Small intestine (tissue), 16 donors: ENCODE data around the gene FUT4. TPM values are rescaled to one million over a fixed set of nuclear protein-coding genes. Genes with fewer than 3 reads are reported as not detected.
"Not testable (repeated sequence)": the region's sequence is repeated elsewhere in the genome, so short reads cannot be mapped to it uniquely, and the experiment has no call there.

Experiments
- DNase-seq, 2 donors: peaks; one replicate each; pipeline versions ENCODE4 v3.0.0 to v3.0.0-alpha.2; 2013
- FAIRE-seq: peaks from 2 replicates; lab custom pipeline; 2012; peaks lifted over from hg19 to GRCh38; lab: Jason Lieb, UNC
- H3K27ac ChIP-seq, 3 donors: one replicate each; pipeline ENCODE4 v1.5.1; 2013; ENCODE audit warnings: low read length in 2 of 3, mild to moderate bottlenecking in 2 of 3, control low read depth in 1 of 3, inconsistent platforms in 1 of 3, low read depth in 1 of 3, moderate library complexity in 1 of 3
- H3K27me3 ChIP-seq, 3 donors: one replicate each; pipeline ENCODE4 v1.6.1; 2013; ENCODE audit warnings: low read length in 3 of 3, inconsistent platforms in 1 of 3; ENCODE audit not compliant: control insufficient read depth in 3 of 3, insufficient read depth in 3 of 3
- H3K36me3 ChIP-seq, 3 donors: one replicate each; pipeline ENCODE4 v1.6.1; 2013; ENCODE audit warnings: low read length in 3 of 3, inconsistent platforms in 1 of 3, low read depth in 1 of 3, mild to moderate bottlenecking in 1 of 3, moderate library complexity in 1 of 3; ENCODE audit not compliant: control insufficient read depth in 3 of 3, insufficient read depth in 2 of 3
- H3K4me1 ChIP-seq, 3 donors: one replicate each; pipeline ENCODE4 v1.6.1; 2013; ENCODE audit warnings: low read length in 2 of 3, inconsistent platforms in 1 of 3, low read depth in 1 of 3, mild to moderate bottlenecking in 1 of 3, moderate library complexity in 1 of 3; ENCODE audit not compliant: control insufficient read depth in 3 of 3, insufficient read depth in 2 of 3
- H3K4me3 ChIP-seq, 3 donors: one replicate each; pipeline ENCODE4 v1.5.1; 2013; ENCODE audit warnings: low read length in 3 of 3, control low read depth in 1 of 3, inconsistent platforms in 1 of 3, low read depth in 1 of 3, mild to moderate bottlenecking in 1 of 3, moderate library complexity in 1 of 3
- H3K9me3 ChIP-seq, 2 donors: one replicate each; pipeline ENCODE4 v1.6.1; 2013; ENCODE audit warnings: low read depth in 1 of 2, low read length in 1 of 2; ENCODE audit not compliant: control insufficient read depth in 2 of 2, insufficient read depth in 1 of 2
- WGBS, 3 donors: extraction: QIAGEN DNeasy Blood & Tissue Kit; methylation state at CpG; one replicate each; pipeline ENCODE4 v1.1.7; 2013; 5-methylcytosine and 5-hydroxymethylcytosine counted together
- long read RNA-seq, 10 donors: transcript quantifications; one replicate each; lab custom pipeline, GENCODE V29; 2026
- polyA plus RNA-seq, 4 donors: library from polyadenylated mRNA; stranded (reverse) in 3 of 4; unstranded in 1 of 4; fragments of 200-250 nt in 3 of 4; fragments of 120-200 nt in 1 of 4; gene quantifications; one replicate each; pipeline versions ENCODE4 v1.2.1 to v1.2.3, GENCODE V29; 2013
- donor health status: healthy with polysubstance abuse.
- donor health status: control.
- donor health status: control.
- donor health status: Bipolar disorder and iron deficiency.
- donor health status: healthy.

FUT4 gene, protein sequence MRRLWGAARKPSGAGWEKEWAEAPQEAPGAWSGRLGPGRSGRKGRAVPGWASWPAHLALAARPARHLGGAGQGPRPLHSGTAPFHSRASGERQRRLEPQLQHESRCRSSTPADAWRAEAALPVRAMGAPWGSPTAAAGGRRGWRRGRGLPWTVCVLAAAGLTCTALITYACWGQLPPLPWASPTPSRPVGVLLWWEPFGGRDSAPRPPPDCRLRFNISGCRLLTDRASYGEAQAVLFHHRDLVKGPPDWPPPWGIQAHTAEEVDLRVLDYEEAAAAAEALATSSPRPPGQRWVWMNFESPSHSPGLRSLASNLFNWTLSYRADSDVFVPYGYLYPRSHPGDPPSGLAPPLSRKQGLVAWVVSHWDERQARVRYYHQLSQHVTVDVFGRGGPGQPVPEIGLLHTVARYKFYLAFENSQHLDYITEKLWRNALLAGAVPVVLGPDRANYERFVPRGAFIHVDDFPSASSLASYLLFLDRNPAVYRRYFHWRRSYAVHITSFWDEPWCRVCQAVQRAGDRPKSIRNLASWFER
- 10 to 100 TPM in 2 of 4 donors, 1 to 10 TPM in 2; 6.0 to 22.4 (median 12.3) TPM for polyA plus RNA-seq
- long read RNA-seq, donor 1, full-length matches to known transcripts, result 56 of 56 reads
- long read RNA-seq, donor 1, partial matches to known transcripts, result 0 of 56 reads
- long read RNA-seq, donor 1, other reads (novel, unspliced or antisense), result 0 of 56 reads
- long read RNA-seq, donor 2, full-length matches to known transcripts, result 12 of 12 reads
- long read RNA-seq, donor 2, partial matches to known transcripts, result 0 of 12 reads
- long read RNA-seq, donor 2, other reads (novel, unspliced or antisense), result 0 of 12 reads
- long read RNA-seq, donor 3, full-length matches to known transcripts, result 28 of 28 reads
- long read RNA-seq, donor 3, partial matches to known transcripts, result 0 of 28 reads
- long read RNA-seq, donor 3, other reads (novel, unspliced or antisense), result 0 of 28 reads
- long read RNA-seq, donor 4, full-length matches to known transcripts, result 1 of 1 reads
- long read RNA-seq, donor 4, partial matches to known transcripts, result 0 of 1 reads
- long read RNA-seq, donor 4, other reads (novel, unspliced or antisense), result 0 of 1 reads
- long read RNA-seq, donor 5, full-length matches to known transcripts, result 18 of 18 reads
- long read RNA-seq, donor 5, partial matches to known transcripts, result 0 of 18 reads
- long read RNA-seq, donor 5, other reads (novel, unspliced or antisense), result 0 of 18 reads
- long read RNA-seq, donor 6, full-length matches to known transcripts, result 20 of 20 reads
- long read RNA-seq, donor 6, partial matches to known transcripts, result 0 of 20 reads
- long read RNA-seq, donor 6, other reads (novel, unspliced or antisense), result 0 of 20 reads
- long read RNA-seq, donor 7, result 0 reads
- long read RNA-seq, donor 8, full-length matches to known transcripts, result 2 of 2 reads
- long read RNA-seq, donor 8, partial matches to known transcripts, result 0 of 2 reads
- long read RNA-seq, donor 8, other reads (novel, unspliced or antisense), result 0 of 2 reads
- long read RNA-seq, donor 9, full-length matches to known transcripts, result 5 of 5 reads
- long read RNA-seq, donor 9, partial matches to known transcripts, result 0 of 5 reads
- long read RNA-seq, donor 9, other reads (novel, unspliced or antisense), result 0 of 5 reads
- long read RNA-seq, donor 10, full-length matches to known transcripts, result 16 of 16 reads
- long read RNA-seq, donor 10, partial matches to known transcripts, result 0 of 16 reads
- long read RNA-seq, donor 10, other reads (novel, unspliced or antisense), result 0 of 16 reads

DNA sequence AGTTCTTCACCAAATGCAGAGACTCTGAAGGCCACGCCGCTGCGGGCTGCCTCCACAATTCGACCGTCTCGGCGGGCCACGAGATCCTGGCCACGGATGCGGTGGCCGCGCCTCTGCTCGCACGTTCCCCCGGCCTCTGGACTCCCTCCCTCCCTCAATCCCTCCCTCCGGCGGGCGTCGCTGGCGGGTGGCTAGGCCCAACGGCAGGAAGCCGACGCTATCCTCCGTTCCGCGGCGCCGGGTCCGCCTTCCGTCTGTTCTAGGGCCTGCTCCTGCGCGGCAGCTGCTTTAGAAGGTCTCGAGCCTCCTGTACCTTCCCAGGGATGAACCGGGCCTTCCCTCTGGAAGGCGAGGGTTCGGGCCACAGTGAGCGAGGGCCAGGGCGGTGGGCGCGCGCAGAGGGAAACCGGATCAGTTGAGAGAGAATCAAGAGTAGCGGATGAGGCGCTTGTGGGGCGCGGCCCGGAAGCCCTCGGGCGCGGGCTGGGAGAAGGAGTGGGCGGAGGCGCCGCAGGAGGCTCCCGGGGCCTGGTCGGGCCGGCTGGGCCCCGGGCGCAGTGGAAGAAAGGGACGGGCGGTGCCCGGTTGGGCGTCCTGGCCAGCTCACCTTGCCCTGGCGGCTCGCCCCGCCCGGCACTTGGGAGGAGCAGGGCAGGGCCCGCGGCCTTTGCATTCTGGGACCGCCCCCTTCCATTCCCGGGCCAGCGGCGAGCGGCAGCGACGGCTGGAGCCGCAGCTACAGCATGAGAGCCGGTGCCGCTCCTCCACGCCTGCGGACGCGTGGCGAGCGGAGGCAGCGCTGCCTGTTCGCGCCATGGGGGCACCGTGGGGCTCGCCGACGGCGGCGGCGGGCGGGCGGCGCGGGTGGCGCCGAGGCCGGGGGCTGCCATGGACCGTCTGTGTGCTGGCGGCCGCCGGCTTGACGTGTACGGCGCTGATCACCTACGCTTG, at the start of gene FUT4:
FUT4 (plus strand) TSS at position 227 of the 951 bp plus-strand sequence; CDS start at position 440, 213 bp downstream.
- H3K4me3 ChIP-seq, result peak within 1 kb of the TSS; percentile 66 to 92 (median 79)
- H3K4me1 ChIP-seq, result peaks cover 2 to 24% (median 3%) of the 10 kb centered on the region in 3 donors
- 0 to 1% (median 0%) methylated on average over 79 to 109 of the region's 109 CpGs for WGBS, 3 donors
- H3K27me3 ChIP-seq, result no peaks in the 10 kb centered on the region
- FAIRE-seq (no peak), DNase-seq (peak; percentile 96 to 97)
- peak within 1 kb of the TSS; percentile 92 to 98 (median 98) for H3K27ac ChIP-seq
- H3K9me3 ChIP-seq, result no peaks in the 10 kb centered on the region
- H3K36me3 ChIP-seq, result peaks cover 0 to 8% (median 0%) of the 10 kb centered on the region in 3 donors

DNA sequence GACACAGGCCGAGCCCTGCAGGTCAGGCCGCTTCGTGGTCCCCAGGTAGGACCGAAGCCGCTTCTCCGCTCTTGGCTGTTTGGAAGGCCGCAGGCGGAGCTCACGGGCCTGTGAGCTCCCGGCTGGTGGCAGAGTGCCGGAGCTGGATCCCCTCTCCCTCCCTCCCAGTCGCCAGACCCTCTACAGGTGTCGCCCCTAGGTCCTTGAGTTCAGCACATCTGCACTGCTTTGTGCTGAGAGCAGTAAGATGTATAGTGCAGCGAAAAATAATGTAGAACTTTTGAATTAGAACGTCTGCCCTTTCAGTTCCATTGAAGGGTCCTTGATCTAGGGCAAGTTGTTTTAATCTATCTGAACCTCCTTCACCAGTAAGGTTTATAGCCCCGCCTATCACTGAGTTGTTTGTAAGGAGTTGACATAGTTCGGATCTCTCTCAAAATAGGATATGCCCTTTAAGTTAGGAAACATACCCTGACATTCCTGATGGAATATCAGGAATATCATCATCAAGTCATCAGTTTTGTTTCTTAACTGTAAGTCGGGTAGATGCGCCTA, 49.5 kb upstream of the FUT4 start:
- Histone ChIP-seq H3K4me3 (peak overlapping the region; percentile 65 to 97 (median 77)), H3K9me3 (no peaks in the 10 kb centered on the region), H3K27me3 (no peaks in the 10 kb centered on the region), H3K4me1 (peaks cover 0 to 6% (median 0%) of the 10 kb centered on the region in 3 donors), H3K27ac (peak overlapping the region; percentile 71 to 90 (median 76)), H3K36me3 (peaks cover 3 to 7% (median 4%) of the 10 kb centered on the region in 3 donors)
- FAIRE-seq (no peak), DNase-seq (peak in 1 of 2 donors; percentile 9)
- WGBS, 3 donors, result 3 to 4% (median 3%) methylated on average over 19 of the region's 19 CpGs

DNA sequence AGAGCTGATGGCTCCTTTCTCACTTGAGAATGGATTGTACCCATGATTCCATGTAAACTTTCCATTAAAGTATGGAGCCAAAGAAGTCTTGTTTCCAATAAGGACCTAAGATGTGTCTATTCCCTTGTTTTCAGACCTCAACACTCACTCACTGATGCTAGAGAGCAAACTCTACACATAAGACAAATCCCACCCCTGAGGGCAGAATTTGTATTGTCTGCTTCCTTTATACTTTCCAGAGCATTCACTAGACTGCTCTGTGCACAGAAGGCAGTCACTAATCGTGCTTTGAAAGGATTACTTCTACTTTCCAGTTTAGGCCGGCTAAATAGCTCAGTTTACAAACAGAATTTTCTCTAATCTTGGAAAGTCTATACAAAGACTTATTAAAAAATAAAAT, 43.5 kb upstream of the FUT4 start:
- Histone ChIP-seq H3K9me3 (no peaks in the 10 kb centered on the region), H3K27ac (no peak overlapping the region), H3K4me1 (no peaks in the 10 kb centered on the region), H3K36me3 (peaks cover 3 to 15% (median 7%) of the 10 kb centered on the region in 3 donors), H3K27me3 (no peaks in the 10 kb centered on the region), H3K4me3 (no peak overlapping the region)
- FAIRE-seq (no peak), DNase-seq (no peak)
- 89 to 97% (median 94%) methylated on average over 2 of the region's 2 CpGs for WGBS, 3 donors

DNA sequence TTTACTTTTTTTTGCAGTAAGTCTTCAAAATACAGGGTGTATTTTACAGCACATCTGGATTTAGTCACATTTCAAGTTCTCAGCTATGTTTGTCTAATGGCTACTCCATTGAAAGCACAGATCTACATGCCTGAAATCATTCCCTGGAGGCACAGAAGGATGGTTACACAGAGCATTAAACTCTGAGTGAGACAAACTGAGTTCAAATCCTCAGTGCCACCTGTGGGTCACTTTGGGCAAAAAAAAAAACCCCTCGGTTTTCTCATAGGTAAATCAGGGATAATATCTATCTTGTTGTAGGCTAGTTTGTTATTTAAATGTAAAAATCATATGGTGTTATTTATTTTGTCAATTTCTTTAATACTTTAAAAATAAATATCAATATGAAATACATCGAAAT, 42.2 kb upstream of the FUT4 start:
- 65 to 79% (median 77%) methylated on average over 2 of the region's 2 CpGs for WGBS, 3 donors

DNA sequence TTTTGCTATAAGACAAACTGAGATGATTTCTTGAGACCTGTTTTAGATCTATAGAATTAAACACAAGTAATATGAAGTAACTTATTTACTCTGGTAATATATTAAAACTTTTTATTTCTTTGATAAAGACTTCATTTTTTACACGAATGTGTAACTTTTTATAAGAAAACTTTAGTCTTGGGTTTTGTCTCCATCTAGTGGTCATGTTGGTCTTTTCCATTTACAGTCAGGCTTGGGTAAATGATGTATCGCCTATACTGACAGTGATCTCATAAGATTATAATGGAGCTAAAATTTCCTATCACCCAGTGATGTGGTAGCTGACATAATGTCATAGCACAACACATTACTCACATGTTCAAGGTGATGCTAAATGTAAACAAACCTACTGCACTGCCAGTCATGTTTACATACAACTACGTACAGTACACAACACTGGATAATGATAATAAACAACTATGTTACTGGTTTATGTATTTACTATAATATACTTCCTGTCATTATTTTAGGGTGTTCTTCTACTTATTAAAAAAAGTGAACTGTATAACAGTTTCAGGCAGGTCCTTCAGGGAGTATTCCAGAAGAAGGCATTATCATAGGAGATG, 38.9 kb upstream of the FUT4 start:
- H3K36me3 ChIP-seq, result peaks cover 0 to 9% (median 2%) of the 10 kb centered on the region in 3 donors
- no peaks in the 10 kb centered on the region for H3K4me1 ChIP-seq
- H3K9me3 ChIP-seq, result no peaks in the 10 kb centered on the region
- no peaks in the 10 kb centered on the region for H3K27me3 ChIP-seq
- H3K27ac ChIP-seq, result no peak overlapping the region
- DNase-seq (peak; percentile 51 to 64), FAIRE-seq (peak; percentile 81)
- 7 to 22% (median 18%) methylated on average over 3 of the region's 3 CpGs for WGBS, 3 donors
- no peak overlapping the region for H3K4me3 ChIP-seq

More for the DNA sequence above, 42.2 kb upstream of the FUT4 start:
- Histone ChIP-seq H3K4me1 (no peaks in the 10 kb centered on the region), H3K9me3 (no peaks in the 10 kb centered on the region), H3K27me3 (no peaks in the 10 kb centered on the region), H3K27ac (no peak overlapping the region), H3K4me3 (no peak overlapping the region), H3K36me3 (peaks cover 3 to 15% (median 7%) of the 10 kb centered on the region in 3 donors)
- FAIRE-seq (no peak), DNase-seq (no peak)

DNA sequence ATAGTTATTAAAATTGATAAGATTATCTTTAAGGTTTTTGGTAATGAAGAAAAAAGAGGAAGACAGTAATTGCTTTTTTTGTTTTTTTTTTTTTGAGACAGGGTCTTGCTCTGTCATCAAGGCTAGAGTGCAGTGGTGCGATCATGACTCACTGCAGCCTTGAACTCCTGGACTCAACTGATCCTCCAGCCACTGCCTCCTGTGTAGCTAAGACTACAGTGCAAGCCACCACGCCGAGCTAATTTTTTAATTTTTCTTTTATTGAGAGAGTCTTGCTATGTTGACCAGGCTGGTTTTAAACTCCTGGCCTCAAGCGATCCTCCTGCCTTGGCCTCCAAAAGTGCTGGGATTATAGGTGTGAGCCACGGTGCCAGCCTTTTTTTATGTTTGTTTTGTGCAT, 37.2 kb upstream of the FUT4 start:
- FAIRE-seq, H3K4me1 ChIP-seq: not testable (repeated sequence)
- 62 to 85% (median 71%) methylated on average over 5 of the region's 5 CpGs for WGBS, 3 donors

More for the DNA sequence above, 37.2 kb upstream of the FUT4 start:
- not testable (repeated sequence) for H3K36me3 ChIP-seq, H3K27me3 ChIP-seq, H3K9me3 ChIP-seq, H3K27ac ChIP-seq, H3K4me3 ChIP-seq
- DNase-seq, result peak in 1 of 2 donors; percentile 28
